Tibial nerve (tissue), 4 donors: ENCODE measurements around the gene NOB1. TPM values are rescaled to one million over a fixed set of nuclear protein-coding genes. Genes with fewer than 3 reads are reported as not detected.

Experiments used
- DNase-seq, 2 donors: peaks; one replicate each; pipeline ENCODE4 v3.0.0-alpha.2; 2019; ENCODE audit warnings: low spot score in 2 of 2
- H3K27ac ChIP-seq, 4 donors: fragments of 200-600 bp; sonication (generic) in 3 of 4; one replicate each; pipeline ENCODE4 v1.5.1; 2017 to 2019; ENCODE audit warnings: mild to moderate bottlenecking in 1 of 4
- H3K27me3 ChIP-seq, 2 donors: fragments of 200-600 bp; sonication (generic) in 1 of 2; one replicate each; pipeline versions ENCODE4 v1.5.1 to v1.6.0; 2017 to 2019
- H3K36me3 ChIP-seq, 3 donors: fragments of 200-600 bp; sonication (generic); one replicate each; pipeline ENCODE4 v1.5.1; 2018 to 2019
- H3K4me1 ChIP-seq, 4 donors: fragments of 200-600 bp; sonication (generic) in 3 of 4; one replicate each; pipeline ENCODE4 v1.5.1; 2017 to 2019
- H3K4me3 ChIP-seq, 4 donors: fragments of 200-600 bp; sonication (generic) in 3 of 4; one replicate each; pipeline ENCODE4 v1.5.1; 2017 to 2019; ENCODE audit warnings: mild to moderate bottlenecking in 1 of 4, moderate library complexity in 1 of 4
- H3K9me3 ChIP-seq, 4 donors: fragments of 200-600 bp; sonication (generic) in 3 of 4; one replicate each; pipeline ENCODE4 v1.5.1; 2017 to 2019
- CTCF ChIP-seq, 5 experiments: fragments of 200-600 bp in 3 of 5; fragments of 450-650 bp in 2 of 5; sonication (generic) in 3 of 5; IDR thresholded peaks; one replicate each; pipeline ENCODE4 v1.5.1; 2016 to 2019; ENCODE audit warnings: antibody characterized with exemption in 5 of 5, mild to moderate bottlenecking in 3 of 5, moderate library complexity in 2 of 5
- EP300 ChIP-seq, 2 donors: sonication (generic); formaldehyde crosslinking; IDR thresholded peaks; one replicate each; pipeline ENCODE4 v1.6.1; 2017; ENCODE audit warnings: antibody characterized with exemption in 2 of 2, mild to moderate bottlenecking in 1 of 2
- POLR2A ChIP-seq, 2 donors: fragments of 450-650 bp; IDR thresholded peaks; one replicate each; pipeline ENCODE4 v1.6.1; 2017; ENCODE audit warnings: antibody characterized with exemption in 2 of 2, mild to moderate bottlenecking in 2 of 2, moderate library complexity in 2 of 2
- WGBS, 2 donors: methylation state at CpG; one replicate each; pipeline ENCODE4 v1.1.5; 2018; 5-methylcytosine and 5-hydroxymethylcytosine counted together
- total RNA-seq, 4 donors: library from RNA; depleted of rRNA; stranded (reverse); fragments of >200 nt; gene quantifications; one replicate each; pipeline ENCODE4 v1.1.0, GENCODE V29; 2016

Gene NOB1
- total RNA-seq, 4 donors from 2014 or later = 23.2 to 42.3 (median 38.1) TPM

- Histone ChIP-seq H3K36me3 (no peaks in the 10 kb centered on the region), H3K9me3 (no peaks in the 10 kb centered on the region), H3K4me1 (peaks cover 0 to 25% (median 12%) of the 10 kb centered on the region in 4 donors), H3K4me3 (peak within 1 kb of the TSS; percentile 45 to 60 (median 55)), H3K27ac (peak within 1 kb of the TSS; percentile 24 to 83 (median 77)), H3K27me3 (no peaks in the 10 kb centered on the region)
- peak; percentile 84 to 86 for DNase-seq
- WGBS, 2 donors = 1 to 2% methylated on average over 16 to 31 of the region's 31 CpGs
- no peak for TF ChIP-seq CTCF (IDR thresholded peaks at IDR 0.05)
- TF ChIP-seq POLR2A (IDR thresholded peaks at IDR 0.05) = peak; percentile 15 to 42
- TF ChIP-seq EP300 (IDR thresholded peaks at IDR 0.05) = peak in 1 of 2 donors; percentile 25
These were observed 28.2 kb downstream of the NOB1 start, which contains the start of gene NQO1 for GRCh38 chr16:69726313-69727060. Gene NQO1, minus strand, starts transcription at chr16:69726560. Its CDS starts 121 bp downstream, at chr16:69726439.

GRCh38 chr16:69725480-69726312 lies 29.0 kb downstream of the NOB1 start:
- Histone ChIP-seq H3K36me3 (no peaks in the 10 kb centered on the region), H3K27me3 (no peaks in the 10 kb centered on the region), H3K27ac (peak overlapping the region; percentile 24 to 83 (median 77)), H3K4me1 (peaks cover 0 to 25% (median 12%) of the 10 kb centered on the region in 4 donors), H3K9me3 (no peaks in the 10 kb centered on the region), H3K4me3 (peak overlapping the region; percentile 45 to 60 (median 55))
- TF ChIP-seq EP300 (IDR thresholded peaks at IDR 0.05) = no peak
- no peak for TF ChIP-seq CTCF (IDR thresholded peaks at IDR 0.05)
- TF ChIP-seq POLR2A (IDR thresholded peaks at IDR 0.05) = no peak
- 69% methylated on average over 32 of the region's 32 CpGs for WGBS, 2 donors
- DNase-seq = no peak

GRCh38 chr16:69724981-69725479 lies 29.7 kb downstream of the NOB1 start:
- Histone ChIP-seq H3K27me3 (no peaks in the 10 kb centered on the region), H3K27ac (peak overlapping the region in 3 of 4 donors; percentile 75 to 83 (median 78)), H3K9me3 (no peaks in the 10 kb centered on the region), H3K4me1 (peaks cover 0 to 25% (median 12%) of the 10 kb centered on the region in 4 donors), H3K4me3 (peak overlapping the region in 1 of 4 donors; percentile 2), H3K36me3 (no peaks in the 10 kb centered on the region)
- 44 to 49% methylated on average over 6 of the region's 6 CpGs for WGBS, 2 donors
- peak in 1 of 2 donors; percentile 13 for DNase-seq
- TF ChIP-seq CTCF (IDR thresholded peaks at IDR 0.05) (no peak), POLR2A (IDR thresholded peaks at IDR 0.05) (no peak), EP300 (IDR thresholded peaks at IDR 0.05) (no peak)

GRCh38 chr16:69724414-69724873 lies 30.3 kb downstream of the NOB1 start:
- H3K4me1 ChIP-seq = peaks cover 0 to 25% (median 12%) of the 10 kb centered on the region in 4 donors
- peak overlapping the region in 3 of 4 donors; percentile 75 to 83 (median 78) for H3K27ac ChIP-seq
- H3K36me3 ChIP-seq = no peaks in the 10 kb centered on the region
- WGBS, 2 donors = 95 to 98% methylated on average over 2 of the region's 2 CpGs
- TF ChIP-seq EP300 (IDR thresholded peaks at IDR 0.05) (no peak), POLR2A (IDR thresholded peaks at IDR 0.05) (no peak), CTCF (IDR thresholded peaks at IDR 0.05) (no peak)
- no peaks in the 10 kb centered on the region for H3K27me3 ChIP-seq
- H3K4me3 ChIP-seq = no peak overlapping the region
- no peaks in the 10 kb centered on the region for H3K9me3 ChIP-seq
- no peak for DNase-seq
